Measurements from ENCODE around the gene EPHA6.

The EPHA6 gene

DNA sequence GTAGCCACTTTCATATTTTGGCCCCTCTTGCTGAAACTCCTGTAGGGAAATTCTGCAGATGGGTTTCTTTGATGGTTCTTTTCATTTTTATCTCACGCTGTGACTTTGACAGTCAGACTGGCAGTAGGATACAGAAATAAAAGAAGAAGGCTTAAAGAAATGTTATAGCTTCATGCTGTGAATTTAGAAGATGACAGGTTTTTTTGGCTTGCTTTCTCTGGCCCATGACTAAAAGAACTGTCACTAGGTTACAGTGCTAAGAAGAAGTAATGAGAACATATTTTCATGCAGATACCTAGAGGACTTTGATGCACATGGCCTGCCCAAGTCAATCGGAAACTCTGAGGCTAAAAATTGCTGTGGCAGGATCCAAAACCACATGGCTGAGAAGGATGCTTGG is 334.5 kb downstream of the EPHA6 start:
- no peak for DNase-seq (ENCODE audit: extremely low spot score)
- TF ChIP-seq, protein P1, sequence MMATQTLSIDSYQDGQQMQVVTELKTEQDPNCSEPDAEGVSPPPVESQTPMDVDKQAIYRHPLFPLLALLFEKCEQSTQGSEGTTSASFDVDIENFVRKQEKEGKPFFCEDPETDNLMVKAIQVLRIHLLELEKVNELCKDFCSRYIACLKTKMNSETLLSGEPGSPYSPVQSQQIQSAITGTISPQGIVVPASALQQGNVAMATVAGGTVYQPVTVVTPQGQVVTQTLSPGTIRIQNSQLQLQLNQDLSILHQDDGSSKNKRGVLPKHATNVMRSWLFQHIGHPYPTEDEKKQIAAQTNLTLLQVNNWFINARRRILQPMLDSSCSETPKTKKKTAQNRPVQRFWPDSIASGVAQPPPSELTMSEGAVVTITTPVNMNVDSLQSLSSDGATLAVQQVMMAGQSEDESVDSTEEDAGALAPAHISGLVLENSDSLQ (IDR thresholded peaks at IDR 0.05), result no peak
- TF ChIP-seq ARNT (IDR thresholded peaks at IDR 0.05), result no peak
- no peak for TF ChIP-seq HDGF (IDR thresholded peaks at IDR 0.05; ENCODE audit: borderline replicate concordance)
- no peak for TF ChIP-seq SUZ12 (IDR thresholded peaks at IDR 0.05)
- TF ChIP-seq FOXK2 (IDR thresholded peaks at IDR 0.05), result no peak
- TF ChIP-seq SP1 (IDR thresholded peaks at IDR 0.05), result no peak
- TF ChIP-seq TARDBP (IDR thresholded peaks at IDR 0.05), result no peak
- TF ChIP-seq LEF1 (IDR thresholded peaks at IDR 0.05; ENCODE audit: borderline replicate concordance), result no peak
- TF ChIP-seq NFRKB (IDR thresholded peaks at IDR 0.05), result no peak
- no peak for TF ChIP-seq ZNF384 (IDR thresholded peaks at IDR 0.05)
- no peak for TF ChIP-seq FOXM1 (IDR thresholded peaks at IDR 0.05; ENCODE audit: borderline replicate concordance)
- no peak for TF ChIP-seq FOXA1 (IDR thresholded peaks at IDR 0.05)
- TF ChIP-seq BHLHE40 (IDR thresholded peaks at IDR 0.05; ENCODE audit: borderline replicate concordance), result no peak
- no peak for TF ChIP-seq L3MBTL2 (conservative IDR thresholded peaks at IDR 0.05)
- no peak for TF ChIP-seq ELF4 (IDR thresholded peaks at IDR 0.05)
- CTCF ChIA-PET, result no interaction called here
- POLR2A ChIA-PET, result no interaction called here

DNA sequence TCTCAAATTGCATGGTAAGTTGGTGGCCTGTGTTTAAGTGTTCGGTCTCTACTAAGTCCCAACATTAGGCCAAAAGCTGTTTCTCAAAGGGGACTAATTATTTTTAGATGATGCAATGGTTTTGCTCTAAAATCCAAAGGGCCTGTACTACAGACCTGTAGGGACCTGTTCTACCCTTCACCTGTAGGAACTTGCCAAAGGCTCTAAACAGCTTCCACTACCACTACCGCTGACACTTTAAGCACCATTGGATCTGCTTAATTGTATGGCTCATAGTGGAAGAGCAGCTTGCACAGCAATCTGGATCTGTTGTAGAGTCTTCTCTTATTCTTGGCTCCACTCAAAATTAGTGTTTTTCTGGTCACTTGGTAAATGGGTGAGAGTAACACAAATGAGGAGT is 346.8 kb downstream of the EPHA6 start:
- no peak for DNase-seq (ENCODE audit: extremely low spot score)
- ChIA-PET POLR2A (no interaction called here), CTCF (no interaction called here)
- TF ChIP-seq ZNF384 (IDR thresholded peaks at IDR 0.05) (no peak), ELF4 (IDR thresholded peaks at IDR 0.05) (no peak), L3MBTL2 (conservative IDR thresholded peaks at IDR 0.05) (no peak), NFRKB (IDR thresholded peaks at IDR 0.05) (no peak), TARDBP (IDR thresholded peaks at IDR 0.05) (no peak), FOXK2 (IDR thresholded peaks at IDR 0.05) (no peak), FOXM1 (IDR thresholded peaks at IDR 0.05; ENCODE audit: borderline replicate concordance) (no peak), CTBP1 (IDR thresholded peaks at IDR 0.05; ENCODE audit: borderline replicate concordance) (no peak), FOXA1 (IDR thresholded peaks at IDR 0.05) (no peak)
- TF ChIP-seq, protein P1 (IDR thresholded peaks at IDR 0.05), result no peak

DNA sequence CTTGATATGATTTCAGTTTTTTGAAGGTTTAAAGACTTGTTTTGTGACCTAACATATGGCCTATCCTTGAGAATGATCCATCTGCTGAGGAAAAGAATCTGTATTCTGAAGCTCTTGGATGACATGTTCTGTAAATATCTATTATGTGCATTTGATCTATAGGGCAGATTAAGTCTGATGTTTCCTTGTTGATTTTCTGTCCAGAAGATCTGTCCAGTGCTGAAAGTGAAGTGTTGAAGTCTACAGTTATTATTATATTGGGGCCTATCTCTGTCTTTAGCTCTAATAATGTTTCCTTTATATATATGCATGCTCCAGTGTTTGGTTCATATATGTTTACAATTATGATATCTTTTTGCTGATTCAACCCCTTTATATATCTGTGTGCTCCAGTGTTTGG is 362.8 kb downstream of the EPHA6 start:
- no peak for DNase-seq (ENCODE audit: extremely low spot score)
- ChIA-PET POLR2A (no interaction called here), CTCF (no interaction called here)
- no peak for TF ChIP-seq TARDBP (IDR thresholded peaks at IDR 0.05)
- TF ChIP-seq FOXA1 (IDR thresholded peaks at IDR 0.05), result no peak
- TF ChIP-seq CTBP1 (IDR thresholded peaks at IDR 0.05; ENCODE audit: borderline replicate concordance), result no peak
- TF ChIP-seq, protein P1 (IDR thresholded peaks at IDR 0.05), result no peak

DNA sequence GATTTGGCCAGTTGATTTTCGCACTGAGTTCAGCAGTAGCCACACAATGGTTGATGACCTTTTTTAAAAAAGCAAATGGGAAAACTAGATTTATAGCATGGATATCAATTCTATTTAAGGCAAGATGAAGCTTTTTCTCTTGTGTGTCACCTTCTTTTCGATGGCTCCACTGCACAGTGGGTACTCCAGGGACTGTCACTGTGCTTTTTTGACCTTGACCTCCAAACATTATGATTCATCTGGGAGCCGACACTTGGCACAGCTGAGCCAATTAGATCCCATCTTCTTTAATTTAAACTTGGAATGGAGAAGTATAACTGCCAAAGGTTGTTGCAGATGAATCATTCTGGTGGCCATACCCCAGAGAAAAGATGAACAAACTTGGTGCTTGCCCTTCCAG is 367.3 kb downstream of the EPHA6 start:
- ChIA-PET POLR2A (no interaction called here), CTCF (no interaction called here)
- no peak for DNase-seq (ENCODE audit: extremely low spot score)
- TF ChIP-seq SUZ12 (IDR thresholded peaks at IDR 0.05), result no peak
- no peak for TF ChIP-seq HDGF (IDR thresholded peaks at IDR 0.05; ENCODE audit: borderline replicate concordance)

DNA sequence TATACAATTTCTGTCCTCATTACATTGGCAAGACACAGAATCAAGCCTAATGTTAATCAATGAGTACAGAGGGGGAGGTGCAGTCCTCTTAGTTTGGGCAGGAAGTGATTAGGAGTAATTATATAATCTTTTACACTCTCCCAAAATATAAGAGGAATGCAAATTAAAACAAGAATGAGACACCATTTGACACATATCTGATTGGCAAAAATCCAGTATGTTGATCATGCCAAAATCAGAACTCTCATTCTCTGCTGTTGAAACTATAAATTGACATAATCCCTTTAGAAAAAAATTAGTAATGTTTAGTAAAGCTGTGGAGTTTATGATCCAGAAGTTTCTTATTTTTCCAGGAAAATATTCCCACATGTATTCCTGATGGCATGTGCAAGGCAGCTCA is 373.4 kb downstream of the EPHA6 start:
- CTCF ChIA-PET, result no interaction called here
- POLR2A ChIA-PET, result no interaction called here
- no peak for DNase-seq (ENCODE audit: extremely low spot score)
- no peak for TF ChIP-seq CTBP1 (IDR thresholded peaks at IDR 0.05; ENCODE audit: borderline replicate concordance)
- no peak for TF ChIP-seq FOXA1 (IDR thresholded peaks at IDR 0.05)
- no peak for TF ChIP-seq TARDBP (IDR thresholded peaks at IDR 0.05)
- no peak for TF ChIP-seq ARNT (IDR thresholded peaks at IDR 0.05)
- no peak for TF ChIP-seq SUZ12 (IDR thresholded peaks at IDR 0.05)

DNA sequence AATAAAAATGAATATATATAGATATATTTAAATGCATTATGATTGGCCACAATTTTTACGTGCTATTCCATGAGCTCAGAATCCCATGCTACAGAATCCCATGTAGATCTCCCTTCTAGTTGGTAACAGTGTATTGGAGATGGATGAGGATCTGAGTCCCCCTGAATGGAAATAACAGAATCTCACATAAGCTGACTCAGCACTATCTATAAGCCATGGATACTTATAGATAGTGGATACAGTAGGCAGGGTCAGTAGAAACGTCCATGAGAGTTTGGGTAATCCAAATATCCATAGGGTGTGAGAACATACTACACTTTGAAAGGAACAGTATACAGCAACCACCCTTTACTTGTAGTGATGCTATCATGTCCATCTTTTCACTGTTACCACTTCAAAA is 375.4 kb downstream of the EPHA6 start:
- CTCF ChIA-PET, result no interaction called here
- DNase-seq (ENCODE audit: extremely low spot score), result no peak
- POLR2A ChIA-PET, result no interaction called here
- TF ChIP-seq HDGF (IDR thresholded peaks at IDR 0.05; ENCODE audit: borderline replicate concordance), result no peak
- no peak for TF ChIP-seq ARNT (IDR thresholded peaks at IDR 0.05)
- TF ChIP-seq NFRKB (IDR thresholded peaks at IDR 0.05), result no peak

DNA sequence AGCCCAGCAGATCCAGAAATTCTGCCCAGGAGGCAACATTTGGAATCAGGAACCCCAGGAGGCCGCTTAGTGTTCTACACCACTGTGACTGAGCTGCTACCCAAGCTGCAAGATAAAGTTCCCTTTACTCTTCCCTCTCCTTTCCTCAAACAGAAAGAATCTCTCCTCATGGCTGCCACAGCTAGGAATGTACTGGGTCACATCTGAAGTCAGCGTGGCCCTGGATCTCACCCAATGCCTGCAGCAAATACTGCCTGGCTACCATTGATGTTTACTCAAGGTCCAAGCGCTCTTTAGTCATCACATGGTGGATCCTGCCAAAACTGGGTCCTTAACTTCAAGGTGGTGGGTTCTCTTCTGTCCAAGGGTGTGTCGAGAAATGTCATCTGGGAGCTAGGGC is 382.7 kb downstream of the EPHA6 start:
- CTCF ChIA-PET, result no interaction called here
- DNase-seq (ENCODE audit: extremely low spot score), result no peak
- TF ChIP-seq, protein P1 (IDR thresholded peaks at IDR 0.05), result no peak
- TF ChIP-seq HDGF (IDR thresholded peaks at IDR 0.05; ENCODE audit: borderline replicate concordance), result no peak
- no peak for TF ChIP-seq NFRKB (IDR thresholded peaks at IDR 0.05)
- no peak for TF ChIP-seq SUZ12 (IDR thresholded peaks at IDR 0.05)
- no peak for TF ChIP-seq ELF4 (IDR thresholded peaks at IDR 0.05)
- no peak for TF ChIP-seq FOXA1 (IDR thresholded peaks at IDR 0.05)
- TF ChIP-seq FOXM1 (IDR thresholded peaks at IDR 0.05; ENCODE audit: borderline replicate concordance), result no peak
- TF ChIP-seq TARDBP (IDR thresholded peaks at IDR 0.05), result no peak
- TF ChIP-seq BHLHE40 (IDR thresholded peaks at IDR 0.05; ENCODE audit: borderline replicate concordance), result no peak
- no peak for TF ChIP-seq CTBP1 (IDR thresholded peaks at IDR 0.05; ENCODE audit: borderline replicate concordance)
- no peak for TF ChIP-seq SP1 (IDR thresholded peaks at IDR 0.05)
- no peak for TF ChIP-seq FOXK2 (IDR thresholded peaks at IDR 0.05)
- no peak for TF ChIP-seq LEF1 (IDR thresholded peaks at IDR 0.05; ENCODE audit: borderline replicate concordance)
- POLR2A ChIA-PET, result no interaction called here

All from HEK293T (cell line).